CD8-positive, alpha-beta memory T cell (primary cell): ENCODE data around the gene YJEFN3. TPM values are rescaled to one million over a fixed set of nuclear protein-coding genes. Genes with fewer than 3 reads are reported as not detected.

Experiments used
- CTCF ChIA-PET: fragments of 350-600 bp; sonication (Branson Sonifier 250); formaldehyde crosslinking; loops from one replicate; lab custom pipeline; 2021; ENCODE audit warnings: antibody characterized with exemption; lab: Charles Lee
- POLR2A ChIA-PET: fragments of 350-600 bp; sonication (Branson Sonifier 250); formaldehyde crosslinking; loops from one replicate; lab custom pipeline; 2021; ENCODE audit warnings: antibody characterized with exemption; lab: Charles Lee
- DNase-seq, 5 donors: peaks; one replicate each; pipeline versions ENCODE4 v3.0.0 to v3.0.0-alpha.2; 2020 to 2022; ENCODE audit warnings: mixed read lengths in 1 of 5
- H3K27ac ChIP-seq: one replicate; pipeline ENCODE4 v1.7.0; 2013; ENCODE audit warnings: low read depth, mild to moderate bottlenecking, low read length, moderate library complexity
- H3K27me3 ChIP-seq: 2 replicates; pipeline ENCODE4 v1.7.0; 2013; ENCODE audit warnings: low read length, mild to moderate bottlenecking; ENCODE audit not compliant: insufficient read depth, poor library complexity, severe bottlenecking
- H3K36me3 ChIP-seq: 2 replicates; pipeline ENCODE4 v1.7.0; 2013; ENCODE audit warnings: mild to moderate bottlenecking, low read length, moderate library complexity; ENCODE audit not compliant: insufficient read depth
- H3K4me1 ChIP-seq: 2 replicates; pipeline ENCODE4 v1.7.0; 2013; ENCODE audit warnings: mild to moderate bottlenecking, low read length, moderate library complexity; ENCODE audit not compliant: insufficient read depth
- H3K4me3 ChIP-seq: 2 replicates; pipeline ENCODE4 v1.7.0; 2013; ENCODE audit warnings: mild to moderate bottlenecking, low read length
- H3K9me3 ChIP-seq: 2 replicates; pipeline ENCODE4 v1.7.0; 2013; ENCODE audit warnings: mild to moderate bottlenecking, low read length
- H3K27ac Mint-ChIP-seq, 8 donors: one replicate each; pipeline ENCODE4 v1.8.0; 2020 to 2021; ENCODE audit warnings: mixed read lengths in 8 of 8, mild to moderate bottlenecking in 6 of 8, inconsistent platforms in 3 of 8, moderate library complexity in 3 of 8
- H3K27me3 Mint-ChIP-seq, 2 donors: one replicate each; pipeline ENCODE4 v1.8.0; 2020 to 2021; ENCODE audit warnings: mixed read lengths in 2 of 2, mild to moderate bottlenecking in 1 of 2, moderate library complexity in 1 of 2
- H3K36me3 Mint-ChIP-seq, 3 donors: one replicate each; pipeline ENCODE4 v1.8.0; 2020 to 2021; ENCODE audit warnings: mixed read lengths in 3 of 3, inconsistent platforms in 1 of 3, mild to moderate bottlenecking in 1 of 3
- H3K4me1 Mint-ChIP-seq, 3 donors: one replicate each; pipeline ENCODE4 v1.8.0; 2020 to 2021; ENCODE audit warnings: mixed read lengths in 3 of 3, inconsistent platforms in 1 of 3, mild to moderate bottlenecking in 1 of 3
- H3K4me3 Mint-ChIP-seq, 7 donors: one replicate each; pipeline ENCODE4 v1.8.0; 2020 to 2021; ENCODE audit warnings: mixed read lengths in 7 of 7, mild to moderate bottlenecking in 6 of 7, moderate library complexity in 4 of 7, inconsistent platforms in 2 of 7
- H3K9me3 Mint-ChIP-seq, 5 donors: one replicate each; pipeline ENCODE4 v1.8.0; 2020 to 2022; ENCODE audit warnings: mixed read lengths in 5 of 5, mild to moderate bottlenecking in 3 of 5, moderate library complexity in 2 of 5, inconsistent platforms in 1 of 5
- polyA plus RNA-seq: library from polyadenylated mRNA; unstranded; fragments of 300-500 nt; fragmentation: Illumina TruSeq; gene quantifications from one replicate; pipeline ENCODE4 v1.2.3, GENCODE V29; 2021
- total RNA-seq, 2 experiments: library from RNA; stranded (reverse); gene quantifications; one replicate each; pipeline ENCODE4 v1.2.3, GENCODE V29; 2021

Gene YJEFN3
- total and polyA plus RNA-seq, 3 experiments from 2014 or later: 6.5 to 7.5 TPM; not detected in 1

DNA sequence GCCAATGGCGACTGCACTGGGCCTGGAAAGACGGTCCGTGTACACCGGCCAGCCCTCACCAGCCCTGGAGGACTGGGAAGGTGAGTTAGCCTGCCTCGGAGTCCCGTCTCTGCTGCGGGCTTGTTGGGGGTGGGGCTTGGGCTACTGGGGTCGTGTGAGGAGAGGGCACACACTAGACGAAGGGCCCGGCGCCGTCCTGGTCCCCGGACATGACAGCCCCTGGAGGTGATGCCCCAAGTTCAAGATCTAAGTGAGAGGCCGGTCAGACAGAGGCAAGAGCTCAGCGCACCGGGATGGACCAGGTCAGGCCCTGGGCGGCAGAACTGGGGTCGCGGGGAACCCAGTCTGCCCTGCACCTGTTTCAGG is 11.0 kb downstream of the YJEFN3 start:
- no peaks in the 10 kb centered on the region for H3K36me3 Mint-ChIP-seq
- H3K4me1 ChIP-seq: peaks cover 24% of the 10 kb centered on the region
- H3K36me3 ChIP-seq: no peaks in the 10 kb centered on the region
- no peak overlapping the region for H3K27ac ChIP-seq
- H3K4me1 Mint-ChIP-seq: peaks cover 18 to 42% (median 23%) of the 10 kb centered on the region in 3 donors
- ChIA-PET CTCF (interaction anchor here (1.0 to 1.2 kb wide), 2 partner anchors 14 to 104 kb away, joined by 3 to 6 read pairs; no protein-coding TSS in a partner anchor), POLR2A (no interaction called here)
- DNase-seq: no peak
- no peak overlapping the region for H3K27ac Mint-ChIP-seq
- peaks cover 3% of the 10 kb centered on the region for H3K27me3 ChIP-seq
- peaks cover 3 to 4% of the 10 kb centered on the region in 2 donors for H3K27me3 Mint-ChIP-seq
- peak overlapping the region in 4 of 7 donors; percentile 28 to 70 (median 62) for H3K4me3 Mint-ChIP-seq
- H3K4me3 ChIP-seq: no peak overlapping the region
- H3K9me3 ChIP-seq: no peaks in the 10 kb centered on the region
- H3K9me3 Mint-ChIP-seq: peaks cover 0 to 3% (median 0%) of the 10 kb centered on the region in 5 donors

DNA sequence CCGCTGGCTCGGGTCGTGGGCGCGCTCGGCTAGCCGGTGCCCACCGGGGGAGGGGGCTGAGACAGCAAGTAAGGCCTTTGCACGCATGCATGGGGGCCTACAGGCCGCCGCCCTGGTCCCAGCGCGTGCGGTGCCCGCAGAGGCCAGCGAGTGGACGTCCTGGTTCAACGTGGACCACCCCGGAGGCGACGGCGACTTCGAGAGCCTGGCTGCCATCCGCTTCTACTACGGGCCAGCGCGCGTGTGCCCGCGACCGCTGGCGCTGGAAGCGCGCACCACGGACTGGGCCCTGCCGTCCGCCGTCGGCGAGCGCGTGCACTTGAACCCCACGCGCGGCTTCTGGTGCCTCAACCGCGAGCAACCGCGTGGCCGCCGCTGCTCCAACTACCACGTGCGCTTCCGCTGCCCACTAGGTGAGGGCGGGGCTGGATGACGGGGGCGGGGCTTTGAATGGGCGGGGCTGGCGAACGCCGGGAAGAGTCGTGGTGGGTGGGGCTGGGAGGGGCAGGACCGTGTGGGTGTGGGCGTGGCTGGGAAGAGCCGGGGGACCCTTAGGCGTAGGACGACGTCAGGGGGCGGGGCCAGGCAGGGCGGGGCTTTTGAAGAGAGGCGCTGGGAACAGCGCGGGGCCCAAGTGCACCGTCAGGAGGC is 11.5 kb downstream of the YJEFN3 start:
- peaks cover 3% of the 10 kb centered on the region for H3K27me3 ChIP-seq
- Mint-ChIP-seq H3K9me3 (peaks cover 0 to 3% (median 0%) of the 10 kb centered on the region in 5 donors), H3K4me1 (peaks cover 18 to 42% (median 23%) of the 10 kb centered on the region in 3 donors), H3K27ac (peak overlapping the region in 2 of 8 donors; percentile 54 to 86), H3K4me3 (peak overlapping the region; percentile 50 to 90 (median 77)), H3K27me3 (peaks cover 3 to 4% of the 10 kb centered on the region in 2 donors), H3K36me3 (no peaks in the 10 kb centered on the region)
- peak overlapping the region; percentile 50 for H3K4me3 ChIP-seq
- CTCF ChIA-PET: interaction anchor here (1.0 to 1.3 kb wide), 2 partner anchors 8 to 104 kb away, joined by 3 to 4 read pairs; no protein-coding TSS in a partner anchor
- peaks cover 24% of the 10 kb centered on the region for H3K4me1 ChIP-seq
- POLR2A ChIA-PET: no interaction called here
- peak; percentile 36 to 74 (median 51) for DNase-seq
- H3K36me3 ChIP-seq: no peaks in the 10 kb centered on the region
- no peak overlapping the region for H3K27ac ChIP-seq
- H3K9me3 ChIP-seq: no peaks in the 10 kb centered on the region

DNA sequence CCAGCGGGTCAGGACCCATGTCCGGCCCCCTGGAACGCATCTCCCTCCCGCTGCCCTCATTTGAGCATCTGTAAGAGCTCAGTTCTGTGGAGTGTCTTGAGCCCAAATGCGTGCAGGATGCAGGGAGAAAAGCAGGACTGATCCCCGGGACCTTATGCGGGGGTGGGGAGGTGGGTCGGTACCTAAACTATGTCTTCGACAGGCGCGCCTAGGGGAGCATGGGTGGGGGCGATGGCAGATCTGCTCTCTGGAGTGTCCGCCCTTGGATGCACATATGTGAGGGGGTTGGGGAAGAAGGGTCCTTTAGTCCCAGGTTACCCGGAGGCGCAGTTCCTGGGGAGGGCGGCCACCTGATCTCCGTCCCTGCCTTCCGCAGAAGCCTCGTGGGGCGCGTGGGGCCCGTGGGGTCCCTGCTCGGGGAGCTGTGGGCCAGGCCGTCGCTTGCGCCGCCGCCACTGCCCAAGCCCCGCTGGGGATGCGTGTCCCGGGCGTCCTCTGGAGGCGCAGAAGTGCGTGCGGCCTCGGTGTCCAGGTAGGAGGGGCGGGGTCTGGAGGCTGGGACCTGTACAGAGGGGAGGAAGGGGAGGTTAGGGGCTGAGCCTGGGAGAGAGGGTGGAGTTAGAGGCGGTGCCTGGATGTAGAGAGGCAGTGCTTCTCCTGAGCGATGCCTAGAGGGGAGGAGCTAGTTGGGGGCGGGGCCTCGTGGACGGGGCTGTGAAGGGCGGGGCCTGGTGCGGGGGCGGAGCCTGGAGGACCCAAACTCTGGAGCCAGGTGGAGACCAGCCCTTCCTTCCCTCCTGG is 12.2 kb downstream of the YJEFN3 start:
- Mint-ChIP-seq H3K36me3 (no peaks in the 10 kb centered on the region), H3K4me1 (peaks cover 18 to 42% (median 23%) of the 10 kb centered on the region in 3 donors), H3K27ac (peak overlapping the region in 3 of 8 donors; percentile 37 to 86 (median 54)), H3K4me3 (peak overlapping the region; percentile 57 to 90 (median 77)), H3K27me3 (peaks cover 3 to 4% of the 10 kb centered on the region in 2 donors), H3K9me3 (peaks cover 0 to 3% (median 0%) of the 10 kb centered on the region in 5 donors)
- H3K9me3 ChIP-seq: no peaks in the 10 kb centered on the region
- H3K27me3 ChIP-seq: peaks cover 3% of the 10 kb centered on the region
- H3K4me3 ChIP-seq: peak overlapping the region; percentile 50
- H3K36me3 ChIP-seq: no peaks in the 10 kb centered on the region
- POLR2A ChIA-PET: interaction anchor here (0.6 kb wide), 1 partner anchor 123 kb away, joined by 3 read pairs; the partner anchor contains the start of gene ATP13A1
- CTCF ChIA-PET: interaction anchor here (1.0 to 1.3 kb wide), 3 partner anchors 9 to 103 kb away, joined by 3 to 4 read pairs (median 3); no protein-coding TSS in a partner anchor
- DNase-seq: peak; percentile 58 to 77 (median 62)
- no peak overlapping the region for H3K27ac ChIP-seq
- H3K4me1 ChIP-seq: peaks cover 24% of the 10 kb centered on the region

DNA sequence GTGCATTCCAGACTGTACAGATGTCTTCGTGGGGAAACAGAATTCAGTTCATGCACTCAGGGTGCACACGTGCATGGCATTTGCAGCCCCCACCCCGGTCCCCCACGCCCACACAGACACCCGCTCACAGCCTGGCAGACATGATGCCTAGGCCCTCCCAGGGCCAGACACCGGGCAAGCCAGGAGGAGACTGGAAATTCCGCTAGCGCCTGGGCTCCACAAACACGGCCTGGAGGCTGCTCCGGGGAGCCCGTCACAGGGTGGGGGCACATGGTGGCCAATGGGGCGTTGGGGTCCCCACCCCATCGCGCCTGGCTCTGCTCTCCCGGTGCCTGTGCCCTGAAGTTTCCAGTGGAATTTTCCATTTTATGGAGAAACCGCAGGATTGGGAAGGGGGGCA is 12.9 kb downstream of the YJEFN3 start:
- no peak for DNase-seq
- Mint-ChIP-seq H3K9me3 (peaks cover 0 to 3% (median 0%) of the 10 kb centered on the region in 5 donors), H3K27ac (no peak overlapping the region), H3K4me1 (peaks cover 18 to 42% (median 23%) of the 10 kb centered on the region in 3 donors), H3K36me3 (no peaks in the 10 kb centered on the region), H3K27me3 (peaks cover 3 to 4% of the 10 kb centered on the region in 2 donors), H3K4me3 (peak overlapping the region in 5 of 7 donors; percentile 73 to 90 (median 77))
- Histone ChIP-seq H3K4me3 (no peak overlapping the region), H3K27me3 (peaks cover 3% of the 10 kb centered on the region), H3K27ac (no peak overlapping the region), H3K9me3 (no peaks in the 10 kb centered on the region), H3K36me3 (no peaks in the 10 kb centered on the region), H3K4me1 (peaks cover 24% of the 10 kb centered on the region)
- ChIA-PET POLR2A (interaction anchor here (0.6 kb wide), 1 partner anchor 122 kb away, joined by 3 read pairs; the partner anchor contains the start of gene ATP13A1), CTCF (interaction anchor here (1.0 to 1.3 kb wide), 2 partner anchors 9 to 21 kb away, joined by 3 to 4 read pairs; no protein-coding TSS in a partner anchor)

DNA sequence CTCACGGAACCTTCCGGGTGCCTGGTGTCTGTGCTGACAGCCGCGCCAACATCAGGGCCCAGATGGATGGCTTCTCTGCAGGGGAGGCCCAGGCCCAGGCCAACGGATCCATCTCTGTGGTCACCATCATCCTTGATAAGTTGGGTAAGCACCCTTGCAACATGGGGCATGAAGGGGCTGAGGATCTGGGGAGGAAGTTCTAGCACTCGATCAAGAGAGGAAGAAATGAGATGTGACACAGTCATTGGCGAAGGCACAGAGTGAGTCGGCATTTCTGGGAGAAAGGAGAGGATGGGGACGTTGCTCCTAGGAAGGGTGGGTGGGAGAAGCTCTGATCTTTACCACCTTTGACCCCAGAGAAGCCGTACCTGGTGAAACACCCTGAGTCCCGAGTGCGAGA is 13.8 kb downstream of the YJEFN3 start:
- no peaks in the 10 kb centered on the region for H3K36me3 ChIP-seq
- H3K27ac ChIP-seq: no peak overlapping the region
- POLR2A ChIA-PET: no interaction called here
- H3K27me3 Mint-ChIP-seq: peaks cover 3 to 4% of the 10 kb centered on the region in 2 donors
- no peak overlapping the region for H3K27ac Mint-ChIP-seq
- no peak overlapping the region for H3K4me3 ChIP-seq
- H3K36me3 Mint-ChIP-seq: no peaks in the 10 kb centered on the region
- H3K27me3 ChIP-seq: peaks cover 3% of the 10 kb centered on the region
- peak overlapping the region in 2 of 7 donors; percentile 6 to 41 for H3K4me3 Mint-ChIP-seq
- CTCF ChIA-PET: interaction anchor here (3.4 kb wide), 1 partner anchor 12 kb away, joined by 13 read pairs; no protein-coding TSS in a partner anchor
- H3K9me3 Mint-ChIP-seq: peaks cover 0 to 3% (median 0%) of the 10 kb centered on the region in 5 donors
- peaks cover 18 to 37% (median 22%) of the 10 kb centered on the region in 3 donors for H3K4me1 Mint-ChIP-seq
- no peak for DNase-seq
- peaks cover 24% of the 10 kb centered on the region for H3K4me1 ChIP-seq
- H3K9me3 ChIP-seq: no peaks in the 10 kb centered on the region

DNA sequence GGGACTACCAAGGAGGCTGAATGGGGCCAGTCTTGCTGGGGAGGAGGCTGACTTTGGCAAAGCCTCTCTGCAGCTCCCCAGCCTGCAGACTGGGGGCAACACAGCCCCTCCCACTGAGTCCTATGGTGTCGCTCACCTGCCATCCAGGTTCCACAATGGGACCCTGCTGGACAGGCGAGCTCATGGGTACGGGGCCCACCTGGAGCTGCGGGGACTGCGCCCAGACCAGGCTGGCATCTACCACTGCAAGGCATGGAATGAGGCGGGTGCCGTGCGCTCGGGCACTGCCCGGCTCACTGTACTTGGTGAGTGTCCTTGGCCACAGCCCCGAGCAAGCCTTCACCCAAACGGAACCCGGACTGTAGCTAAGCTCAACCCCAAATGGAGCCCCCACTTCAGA is 14.4 kb downstream of the YJEFN3 start:
- Histone ChIP-seq H3K27ac (no peak overlapping the region), H3K4me1 (peaks cover 24% of the 10 kb centered on the region), H3K27me3 (peaks cover 3% of the 10 kb centered on the region), H3K4me3 (no peak overlapping the region), H3K9me3 (no peaks in the 10 kb centered on the region), H3K36me3 (no peaks in the 10 kb centered on the region)
- ChIA-PET CTCF (interaction anchor here (1.0 to 3.4 kb wide), 2 partner anchors 11 kb away, joined by 3 to 13 read pairs; no protein-coding TSS in a partner anchor), POLR2A (no interaction called here)
- H3K36me3 Mint-ChIP-seq: no peaks in the 10 kb centered on the region
- no peak for DNase-seq
- peaks cover 0 to 3% (median 0%) of the 10 kb centered on the region in 5 donors for H3K9me3 Mint-ChIP-seq
- H3K27ac Mint-ChIP-seq: no peak overlapping the region
- H3K4me3 Mint-ChIP-seq: no peak overlapping the region
- H3K4me1 Mint-ChIP-seq: peaks cover 16 to 33% (median 18%) of the 10 kb centered on the region in 3 donors
- peaks cover 0 to 4% of the 10 kb centered on the region in 2 donors for H3K27me3 Mint-ChIP-seq

DNA sequence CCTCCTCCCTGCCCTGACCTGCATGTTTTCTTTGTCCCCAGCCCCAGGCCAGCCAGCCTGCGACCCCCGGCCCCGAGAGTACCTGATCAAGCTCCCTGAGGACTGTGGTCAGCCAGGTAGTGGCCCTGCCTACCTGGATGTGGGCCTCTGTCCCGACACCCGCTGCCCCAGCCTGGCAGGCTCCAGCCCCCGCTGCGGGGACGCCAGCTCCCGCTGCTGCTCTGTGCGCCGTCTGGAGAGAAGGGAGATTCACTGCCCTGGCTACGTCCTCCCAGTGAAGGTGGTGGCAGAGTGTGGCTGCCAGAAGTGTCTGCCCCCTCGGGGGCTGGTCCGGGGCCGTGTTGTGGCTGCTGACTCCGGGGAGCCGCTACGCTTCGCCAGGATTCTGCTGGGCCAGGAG is 14.9 kb downstream of the YJEFN3 start:
- Histone ChIP-seq H3K9me3 (no peaks in the 10 kb centered on the region), H3K4me3 (no peak overlapping the region), H3K4me1 (peaks cover 21% of the 10 kb centered on the region), H3K36me3 (no peaks in the 10 kb centered on the region), H3K27ac (no peak overlapping the region), H3K27me3 (peaks cover 3% of the 10 kb centered on the region)
- Mint-ChIP-seq H3K9me3 (peaks cover 0 to 3% (median 0%) of the 10 kb centered on the region in 5 donors), H3K36me3 (no peaks in the 10 kb centered on the region), H3K4me3 (no peak overlapping the region), H3K27ac (no peak overlapping the region), H3K4me1 (peaks cover 13 to 30% (median 16%) of the 10 kb centered on the region in 3 donors), H3K27me3 (peaks cover under 1 to 4% of the 10 kb centered on the region in 2 donors)
- ChIA-PET POLR2A (no interaction called here), CTCF (interaction anchor here (1.0 to 3.4 kb wide), 2 partner anchors 11 to 12 kb away, joined by 3 to 13 read pairs; no protein-coding TSS in a partner anchor)
- DNase-seq: peak in 1 of 5 donors; percentile 44
